HCT116 (cell line): ENCODE data around the gene UTP11. TPM values are rescaled to one million over a fixed set of nuclear protein-coding genes. Genes with fewer than 3 reads are reported as not detected.

Source experiments
- ATAC-seq: fragments of 200-7000 bp; cut with Tn5 transposase; 2 replicates; pipeline ENCODE4 v1.9.1; 2020; ENCODE audit warnings: mild to moderate bottlenecking, moderate library complexity
- BruUV-seq: library from RNA; stranded (reverse); fragments of 400-500 nt; replicated peaks from 2 replicates; lab custom pipeline; 2021; lab: Mats Ljungman, UMichigan
- CTCF ChIA-PET: fragments of 300-600 bp; sonication (Branson Sonifier 250); formaldehyde crosslinking; loops from one replicate; lab custom pipeline; 2021; ENCODE audit warnings: antibody characterized with exemption; lab: Charles Lee
- POLR2A ChIA-PET: fragments of 300-600, 350-600 bp; sonication (Branson Sonifier 250); formaldehyde crosslinking; loops from one replicate; lab custom pipeline; 2021; ENCODE audit warnings: antibody characterized with exemption; lab: Charles Lee
- RAD21 ChIA-PET, 2 experiments: fragments of 300-600 bp; sonication (Branson Sonifier 250); formaldehyde crosslinking; loops; one replicate each; lab custom pipeline; 2023; ENCODE audit warnings: low total read pairs in 2 of 2; ENCODE audit not compliant: uncharacterized antibody in 2 of 2, unreplicated experiment in 2 of 2, low non-redundant PET in 1 of 2; lab: Charles Lee
- DNase-seq: peaks from one replicate; pipeline ENCODE4 v3.0.0-alpha.2; 2010; ENCODE audit warnings: low read depth, low spot score
- H2AFZ ChIP-seq: fragments of 200-600 bp; shearing (Covaris generic), sonication (generic); 2 replicates; pipeline ENCODE4 v1.6.1; 2017; ENCODE audit warnings: low read depth, mixed run types, mixed read lengths, antibody characterized with exemption, low read length; ENCODE audit not compliant: poor library complexity, severe bottlenecking
- H3K27ac ChIP-seq: 2 replicates; pipeline ENCODE4 v1.5.1; 2012; ENCODE audit warnings: low read depth, low read length
- H3K27me3 ChIP-seq: fragments of 200-600 bp; sonication (generic); 2 replicates; pipeline ENCODE4 v1.6.1; 2016; ENCODE audit warnings: mixed run types, low read length, mixed read lengths; ENCODE audit not compliant: insufficient read depth
- H3K36me3 ChIP-seq, 2 experiments: fragments of 200-500 bp in 1 of 2; fragments of 200-600 bp in 1 of 2; sonication (Bioruptor generic) in 1 of 2; sonication (generic) in 1 of 2; 2 replicates each; pipeline versions ENCODE4 v1.5.1 to v1.6.1; 2014 to 2016; ENCODE audit warnings: low read length in 2 of 2, inconsistent platforms in 1 of 2, mixed read lengths in 1 of 2, mixed run types in 1 of 2; ENCODE audit not compliant: insufficient read depth in 2 of 2, control insufficient read depth in 1 of 2
- H3K4me1 ChIP-seq, 2 experiments: fragments of 200-600 bp in 1 of 2; sonication (generic) in 1 of 2; 2 replicates each; pipeline versions ENCODE4 v1.5.1 to v1.6.1; 2012 to 2017; ENCODE audit warnings: low read length in 2 of 2, inconsistent platforms in 1 of 2, mild to moderate bottlenecking in 1 of 2, mixed read lengths in 1 of 2, mixed run types in 1 of 2, moderate library complexity in 1 of 2; ENCODE audit not compliant: insufficient read depth in 2 of 2, control insufficient read depth in 1 of 2
- H3K4me2 ChIP-seq: fragments of 200-600 bp; sonication (generic); 2 replicates; pipeline ENCODE4 v1.6.1; 2017; ENCODE audit warnings: mixed run types, low read length, mixed read lengths
- H3K4me3 ChIP-seq, 2 experiments: fragments of 200-600 bp in 1 of 2; sonication (generic) in 1 of 2; replicated peaks in 1 of 2; 2 replicates each; pipeline ENCODE4 v1.5.1; 2011 to 2016; ENCODE audit warnings: low read length in 2 of 2, control low read depth in 1 of 2, low read depth in 1 of 2, mild to moderate bottlenecking in 1 of 2, mixed read lengths in 1 of 2, mixed run types in 1 of 2
- H3K79me2 ChIP-seq: fragments of 200-600 bp; sonication (generic); 2 replicates; pipeline ENCODE4 v1.6.1; 2017; ENCODE audit warnings: mild to moderate bottlenecking, mixed run types, low read length, moderate library complexity, mixed read lengths; ENCODE audit not compliant: insufficient read depth
- H3K9ac ChIP-seq: fragments of 200-600 bp; sonication (generic); 2 replicates; pipeline ENCODE4 v1.6.1; 2016; ENCODE audit warnings: low read length, mixed read lengths
- H3K9me2 ChIP-seq: fragments of 200-600 bp; sonication (generic), shearing (Covaris generic); 2 replicates; pipeline ENCODE4 v1.6.1; 2017; ENCODE audit warnings: mixed run types, mild to moderate bottlenecking, moderate library complexity; ENCODE audit not compliant: insufficient read depth
- H3K9me3 ChIP-seq, 2 experiments: fragments of 200-500 bp in 1 of 2; fragments of 200-600 bp in 1 of 2; sonication (Bioruptor generic) in 1 of 2; sonication (generic) in 1 of 2; 2 replicates each; pipeline ENCODE4 v1.6.1; 2014 to 2017; ENCODE audit warnings: low read length in 2 of 2, mixed read lengths in 2 of 2, inconsistent platforms in 1 of 2, low read depth in 1 of 2, mild to moderate bottlenecking in 1 of 2, mixed run types in 1 of 2, moderate library complexity in 1 of 2; ENCODE audit not compliant: control insufficient read depth in 1 of 2, insufficient read depth in 1 of 2
- H4K20me1 ChIP-seq: fragments of 200-600 bp; sonication (generic), shearing (Covaris generic); 2 replicates; pipeline ENCODE4 v1.6.1; 2017; ENCODE audit warnings: mixed run types, mild to moderate bottlenecking, moderate library complexity; ENCODE audit not compliant: insufficient read depth
- EZH2 ChIP-seq: fragments of 200-600 bp; sonication (generic); IDR thresholded peaks from 2 replicates; pipeline ENCODE4 v1.6.1; 2017; ENCODE audit warnings: antibody characterized with exemption, mixed run types
- EZH2phosphoT487 ChIP-seq: fragments of 200-600 bp; IDR thresholded peaks from 2 replicates; pipeline ENCODE4 v1.6.1; 2018; ENCODE audit warnings: antibody characterized with exemption, borderline replicate concordance
- MAX ChIP-seq: IDR thresholded peaks from 2 replicates; pipeline ENCODE4 v1.6.1; 2012
- REST ChIP-seq: IDR thresholded peaks from 2 replicates; pipeline ENCODE4 v1.6.1; 2012; ENCODE audit warnings: low read depth
- SRF ChIP-seq: IDR thresholded peaks from 2 replicates; pipeline ENCODE4 v1.6.1; 2012; ENCODE audit warnings: low read depth
- ZFX ChIP-seq: fragments of 450-650 bp; IDR thresholded peaks from 2 replicates; pipeline ENCODE4 v1.6.1; 2017
- intact Hi-C: fragments of 100-400 bp; cut with micrococcal nuclease; formaldehyde crosslinking; loops from 2 replicates; pipeline ENCODE4 v1.10.0; 2022
- total RNA-seq: library from RNA; stranded (reverse); gene quantifications from one replicate; pipeline ENCODE4 v1.2.1, GENCODE V29; 2021; ENCODE audit not compliant: unreplicated experiment

The UTP11 gene
- total RNA-seq, 1 experiment from 2014 or later, result 47.5 TPM

- Histone ChIP-seq H3K9me3 (no peaks in the 10 kb centered on the region), H3K9me2 (no peaks in the 10 kb centered on the region), H3K4me3 (no peak overlapping the region), H3K4me1 (peaks cover 2 to 17% of the 10 kb centered on the region in 2 experiments; a peak in 2 of 4 replicates), H3K27ac (no peak overlapping the region), H3K79me2 (no peaks in the 10 kb centered on the region), H3K27me3 (no peaks in the 10 kb centered on the region), H3K4me2 (no peak overlapping the region), H3K36me3 (no peaks in the 10 kb centered on the region), H2AFZ (no peak overlapping the region), H4K20me1 (no peaks in the 10 kb centered on the region), H3K9ac (no peak overlapping the region)
- BruUV-seq, result no TSS peak
- CTCF ChIA-PET, result no interaction called here
- ATAC-seq (no peak), DNase-seq (no peak)
- POLR2A ChIA-PET, result no interaction called here
- intact Hi-C loops, result no loop called here
- TF ChIP-seq SRF (no peak), ZFX (no peak), REST (no peak), MAX (no peak), EZH2phosphoT487 (no peak), EZH2 (no peak)
- RAD21 ChIA-PET, result no interaction called here
These were observed 38.6 kb downstream of the UTP11 start for GRCh38 chr1:38051079-38051543.
